Left lung (tissue), 10 donors: ENCODE measurements around the gene MESP1. TPM values are rescaled to one million over a fixed set of nuclear protein-coding genes. Genes with fewer than 3 reads are reported as not detected.
"Not testable (repeated sequence)": the region's sequence is repeated elsewhere in the genome, so short reads cannot be mapped to it uniquely, and the experiment has no call there.

ENCODE experiments used
- ATAC-seq: fragments of 200-7000 bp; cut with Tn5 transposase; one replicate; pipeline ENCODE4 v1.9.1; 2020; ENCODE audit warnings: moderate library complexity
- DNase-seq, 4 donors: peaks; one replicate each; pipeline ENCODE4 v3.0.0-alpha.2; 2013 to 2020
- H3K27ac ChIP-seq, 2 donors: fragments of 200-600 bp; sonication (generic) in 1 of 2; one replicate each; pipeline versions ENCODE4 v1.5.0 to v1.8.0; 2020 to 2021
- H3K27me3 ChIP-seq, 2 donors: fragments of 200-600 bp; sonication (generic) in 1 of 2; one replicate each; pipeline versions ENCODE4 v1.5.0 to v1.8.0; 2020 to 2021
- H3K36me3 ChIP-seq, 2 donors: fragments of 200-600 bp; sonication (generic) in 1 of 2; one replicate each; pipeline versions ENCODE4 v1.5.0 to v1.8.0; 2020 to 2021
- H3K4me1 ChIP-seq, 2 donors: fragments of 200-600 bp; one replicate each; pipeline ENCODE4 v1.8.0; 2021
- H3K4me3 ChIP-seq, 2 donors: fragments of 200-600 bp; sonication (generic) in 1 of 2; one replicate each; pipeline versions ENCODE4 v1.5.0 to v1.8.0; 2020 to 2021; ENCODE audit warnings: mild to moderate bottlenecking in 1 of 2
- H3K9me3 ChIP-seq, 2 donors: fragments of 200-600 bp; sonication (generic) in 1 of 2; one replicate each; pipeline versions ENCODE4 v1.5.0 to v1.8.0; 2020 to 2021
- CTCF ChIP-seq, 2 donors: fragments of 200-600 bp; sonication (generic) in 1 of 2; IDR thresholded peaks; one replicate each; pipeline versions ENCODE4 v1.5.0 to v1.8.0; 2021; ENCODE audit warnings: antibody characterized with exemption in 2 of 2
- intact Hi-C, 2 donors: fragments of 100-400 bp; cut with DNase I; formaldehyde crosslinking; loops; one replicate each; pipeline versions ENCODE4 v1.11.2 to v1.14.2; 2022
- polyA plus RNA-seq, 6 donors: library from polyadenylated mRNA; unstranded; fragments of 120-200 nt; gene quantifications; one replicate each; pipeline ENCODE4 v1.2.1, GENCODE V29; 2013; ENCODE audit not compliant: insufficient read length in 6 of 6
- total RNA-seq, 2 donors: library from RNA; stranded (reverse); fragmentation: NEBNext Ultra II Directional; extraction: Animal tissue kit (Norgen Biotek cat#: 25700); gene quantifications; one replicate each; pipeline ENCODE4 v1.2.1, GENCODE V29; 2021
- donor health status: DM: no; HTN: yes; CAD: no.
- donor health status: DM: no; HTN: no; CAD: no.

The MESP1 gene
- total and polyA plus RNA-seq, 8 donors, result 0.18 to 4.2 (median 0.37) TPM

GRCh38 chr15:89790206-89790605 is 39.2 kb upstream of the MESP1 start:
- intact Hi-C loops, result no loop called here
- H3K27me3 ChIP-seq, result no peaks in the 10 kb centered on the region
- H3K36me3 ChIP-seq, result peaks cover 0 to 82% of the 10 kb centered on the region in 2 donors
- H3K4me1 ChIP-seq, result peaks cover 0 to 3% of the 10 kb centered on the region in 2 donors
- DNase-seq, result no peak
- ATAC-seq, result no peak
- no peaks in the 10 kb centered on the region for H3K9me3 ChIP-seq
- no peak overlapping the region for H3K4me3 ChIP-seq
- TF ChIP-seq CTCF (IDR thresholded peaks at IDR 0.05), result no peak
- no peak overlapping the region for H3K27ac ChIP-seq

DNA sequence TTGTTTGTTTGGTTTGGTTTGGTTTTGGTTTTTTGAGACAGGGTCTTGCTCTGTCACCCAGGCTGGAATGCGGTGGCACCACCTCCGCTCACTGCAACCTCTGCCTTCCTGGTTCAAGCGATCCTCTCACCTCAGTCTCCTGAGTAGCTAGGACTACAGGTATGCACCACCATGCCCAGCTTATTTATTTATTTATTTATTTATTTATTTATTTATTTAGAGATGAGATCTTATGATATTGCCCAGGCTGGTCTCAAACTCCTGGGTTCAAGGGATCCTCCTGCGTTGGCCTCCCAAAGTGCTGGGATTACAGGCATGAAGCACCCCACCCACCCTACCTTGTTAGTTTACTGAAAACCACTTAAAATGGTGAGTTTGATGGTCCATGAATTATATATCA is 37.5 kb upstream of the MESP1 start:
- intact Hi-C loops, ATAC-seq, H3K4me1 ChIP-seq, H3K27ac ChIP-seq, H3K27me3 ChIP-seq, H3K4me3 ChIP-seq, DNase-seq, H3K9me3 ChIP-seq: not testable (repeated sequence)
- peaks cover 0 to 82% of the 10 kb centered on the region in 2 donors for H3K36me3 ChIP-seq

DNA sequence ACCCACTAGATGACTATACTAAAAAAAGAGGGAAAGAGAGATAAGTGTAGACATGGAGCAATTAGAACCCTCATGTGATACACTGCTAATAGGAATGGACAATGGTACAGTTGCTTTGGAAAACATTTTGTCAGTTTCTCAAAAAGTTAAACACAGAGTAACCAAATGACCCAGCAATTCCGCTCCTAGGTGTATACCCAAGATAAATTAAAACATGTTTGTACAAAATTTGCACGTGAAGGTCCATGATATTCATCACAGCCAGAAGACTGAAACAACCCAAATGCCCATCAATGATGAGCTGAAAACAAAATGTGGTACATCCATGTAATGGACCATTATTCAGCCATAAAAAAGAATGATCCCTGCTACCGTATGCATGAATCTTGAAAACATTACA is 36.9 kb upstream of the MESP1 start:
- Histone ChIP-seq H3K9me3 (no peaks in the 10 kb centered on the region), H3K4me3 (no peak overlapping the region), H3K27ac (no peak overlapping the region), H3K27me3 (no peaks in the 10 kb centered on the region), H3K36me3 (peaks cover 0 to 75% of the 10 kb centered on the region in 2 donors), H3K4me1 (no peaks in the 10 kb centered on the region)
- intact Hi-C loops, result no loop called here
- no peak for TF ChIP-seq CTCF (IDR thresholded peaks at IDR 0.05)
- ATAC-seq, result no peak
- no peak for DNase-seq

DNA sequence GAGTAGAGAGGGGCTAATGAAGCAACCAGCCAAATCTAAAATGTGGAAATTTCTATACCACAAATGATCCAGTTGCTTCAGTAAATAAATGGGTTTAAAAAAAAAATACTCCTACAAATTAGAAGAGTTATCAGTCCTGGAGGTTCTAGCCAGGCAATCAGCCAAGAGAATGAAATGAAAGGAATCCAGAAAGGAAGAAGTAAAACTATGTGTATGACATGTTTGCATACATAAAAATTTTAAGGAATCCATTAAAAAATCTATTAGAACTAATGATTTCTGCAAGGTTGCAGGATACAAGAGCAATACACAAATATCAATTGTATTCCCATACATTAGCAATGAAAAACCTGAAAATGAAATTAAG is 34.7 kb upstream of the MESP1 start:
- Histone ChIP-seq H3K4me3 (no peak overlapping the region), H3K27ac (no peak overlapping the region), H3K9me3 (no peaks in the 10 kb centered on the region), H3K27me3 (no peaks in the 10 kb centered on the region), H3K4me1 (peaks cover 0 to 20% of the 10 kb centered on the region in 2 donors), H3K36me3 (peaks cover 0 to 53% of the 10 kb centered on the region in 2 donors)
- no peak for TF ChIP-seq CTCF (IDR thresholded peaks at IDR 0.05)
- ATAC-seq (no peak), DNase-seq (no peak)
- intact Hi-C loops, result no loop called here

DNA sequence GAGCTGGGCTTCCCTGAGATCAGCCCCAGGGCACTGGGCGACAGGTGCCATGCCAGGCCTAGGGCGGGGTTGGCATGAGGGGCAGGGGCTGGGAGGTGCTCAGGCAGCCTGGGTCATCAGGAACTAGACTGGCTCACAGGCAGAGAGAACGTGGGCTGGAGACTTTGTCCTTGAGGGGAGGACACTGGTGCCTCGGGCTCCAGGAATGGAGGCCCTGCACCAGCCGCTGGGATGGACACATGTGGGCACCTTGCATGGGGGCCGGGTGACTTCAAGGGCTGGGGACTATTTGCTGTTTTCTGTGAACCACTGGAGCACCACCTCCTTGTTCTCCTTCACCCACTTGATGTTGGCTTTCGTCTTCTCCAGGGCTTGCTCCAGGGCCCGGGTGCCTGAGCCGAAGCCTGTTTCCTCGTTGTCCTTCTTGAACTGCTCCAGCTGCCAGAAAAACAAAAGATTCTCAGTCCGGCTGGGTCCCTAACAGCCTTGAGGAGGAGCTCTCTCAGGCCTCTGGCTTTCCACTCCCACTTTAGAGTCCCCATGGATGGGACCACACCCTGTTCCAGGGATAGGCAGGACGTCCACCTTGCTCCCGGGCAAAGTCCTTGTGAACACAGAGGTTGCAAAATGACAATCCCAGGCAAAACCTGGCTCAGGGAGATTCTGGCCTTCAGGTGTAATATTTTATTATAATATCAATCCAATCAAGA is 34.2 kb upstream of the MESP1 start:
- Histone ChIP-seq H3K27ac (no peak overlapping the region), H3K4me3 (no peak overlapping the region), H3K36me3 (peaks cover 0 to 48% of the 10 kb centered on the region in 2 donors), H3K4me1 (peaks cover 0 to 25% of the 10 kb centered on the region in 2 donors), H3K9me3 (no peaks in the 10 kb centered on the region), H3K27me3 (no peaks in the 10 kb centered on the region)
- intact Hi-C loops, result no loop called here
- ATAC-seq (peak; percentile 78), DNase-seq (no peak)
- no peak for TF ChIP-seq CTCF (IDR thresholded peaks at IDR 0.05)

DNA sequence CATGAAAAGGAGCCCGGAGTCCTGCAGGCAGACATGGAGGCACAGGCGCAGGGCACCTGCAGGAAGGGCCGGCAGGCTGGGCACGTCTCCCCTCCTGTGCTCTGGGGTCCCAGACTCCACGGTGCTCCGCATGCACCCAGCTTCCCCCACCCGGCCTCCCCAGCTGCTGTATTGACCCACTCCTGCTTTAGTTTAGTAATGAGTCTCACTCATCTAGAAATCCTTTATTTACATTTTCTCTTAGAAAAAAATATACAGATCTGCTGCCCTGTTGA is 33.6 kb upstream of the MESP1 start:
- Histone ChIP-seq H3K27ac (no peak overlapping the region), H3K27me3 (no peaks in the 10 kb centered on the region), H3K4me1 (peaks cover 0 to 26% of the 10 kb centered on the region in 2 donors), H3K4me3 (no peak overlapping the region), H3K36me3 (peaks cover 0 to 42% of the 10 kb centered on the region in 2 donors), H3K9me3 (no peaks in the 10 kb centered on the region)
- ATAC-seq (no peak), DNase-seq (no peak)
- intact Hi-C loops, result no loop called here
- TF ChIP-seq CTCF (IDR thresholded peaks at IDR 0.05), result no peak
